ENCODE data around the gene PGM5.
"Not testable (repeated sequence)": the region's sequence is repeated elsewhere in the genome, so short reads cannot be mapped to it uniquely, and the experiment has no call there.

GRCh38 chr9:68329106-68329505 lies 27.3 kb upstream of the PGM5 start:
- not testable (repeated sequence) for TF ChIP-seq ZNF274 (IDR thresholded peaks at IDR 0.05; ENCODE audit: low read depth, low read length); YY1 (IDR thresholded peaks at IDR 0.05; ENCODE audit: insufficient read depth, insufficient read length)
